ENCODE measurements around the gene CRP.
A peak's percentile ranks its signal among the peaks of the same experiment; 100 is the strongest.

The CRP gene

GRCh38 chr1:159714529-159714928 is at the start of gene CRP:
Gene CRP, minus strand, starts transcription at chr1:159714589. Its CDS starts 104 bp downstream, at chr1:159714485.
- DNase-seq (ENCODE audit: low read depth): no peak
- Histone ChIP-seq H3K4me3 (ENCODE audit: low read length) (no peak within 1 kb of the TSS), H3K4me1 (ENCODE audit: control insufficient read depth, insufficient read depth, low read length) (no peaks in the 10 kb centered on the region), H3K27me3 (replicated peaks; ENCODE audit: control insufficient read depth, insufficient read depth, low read length) (no peaks in the 10 kb centered on the region), H3K9ac (ENCODE audit: low read length) (no peak within 1 kb of the TSS), H3K9me3 (ENCODE audit: control insufficient read depth, low read length) (no peaks in the 10 kb centered on the region), H3K36me3 (ENCODE audit: control insufficient read depth, insufficient read depth, low read length, severe bottlenecking) (no peaks in the 10 kb centered on the region)

- Histone ChIP-seq H3K9me3 (ENCODE audit: control insufficient read depth, low read length) (peaks cover 5% of the 10 kb centered on the region), H3K4me1 (ENCODE audit: control insufficient read depth, insufficient read depth, low read length) (peaks cover 6% of the 10 kb centered on the region), H3K27me3 (replicated peaks; ENCODE audit: control insufficient read depth, insufficient read depth, low read length) (peaks cover 11% of the 10 kb centered on the region), H3K4me3 (ENCODE audit: low read length) (no peak overlapping the region), H3K36me3 (ENCODE audit: control insufficient read depth, insufficient read depth, low read length, severe bottlenecking) (no peaks in the 10 kb centered on the region), H3K9ac (ENCODE audit: low read length) (no peak overlapping the region)
- DNase-seq (ENCODE audit: low read depth): no peak
Measured at GRCh38 chr1:159763686-159764085, 49.3 kb upstream of the CRP start.

- DNase-seq (ENCODE audit: low read depth): peak; percentile 75
- H3K36me3 ChIP-seq (ENCODE audit: control insufficient read depth, insufficient read depth, low read length, severe bottlenecking): no peaks in the 10 kb centered on the region
- no peak overlapping the region for H3K4me3 ChIP-seq (ENCODE audit: low read length)
- H3K27me3 ChIP-seq (replicated peaks; ENCODE audit: control insufficient read depth, insufficient read depth, low read length): no peaks in the 10 kb centered on the region
- H3K9ac ChIP-seq (ENCODE audit: low read length): peak overlapping the region; percentile 75
- H3K4me1 ChIP-seq (ENCODE audit: control insufficient read depth, insufficient read depth, low read length): peaks cover 49% of the 10 kb centered on the region
- no peaks in the 10 kb centered on the region for H3K9me3 ChIP-seq (ENCODE audit: control insufficient read depth, low read length)
Measured at GRCh38 chr1:159756397-159756796, 42.0 kb upstream of the CRP start.

GRCh38 chr1:159755451-159756007 is 41.1 kb upstream of the CRP start:
- Histone ChIP-seq H3K27me3 (replicated peaks; ENCODE audit: control insufficient read depth, insufficient read depth, low read length) (no peaks in the 10 kb centered on the region), H3K4me3 (ENCODE audit: low read length) (no peak overlapping the region), H3K4me1 (ENCODE audit: control insufficient read depth, insufficient read depth, low read length) (peaks cover 55% of the 10 kb centered on the region), H3K9ac (ENCODE audit: low read length) (no peak overlapping the region), H3K9me3 (ENCODE audit: control insufficient read depth, low read length) (no peaks in the 10 kb centered on the region), H3K36me3 (ENCODE audit: control insufficient read depth, insufficient read depth, low read length, severe bottlenecking) (no peaks in the 10 kb centered on the region)
- no peak for DNase-seq (ENCODE audit: low read depth)

- Histone ChIP-seq H3K4me3 (ENCODE audit: low read length) (no peak overlapping the region), H3K9ac (ENCODE audit: low read length) (no peak overlapping the region), H3K4me1 (ENCODE audit: control insufficient read depth, insufficient read depth, low read length) (peaks cover 58% of the 10 kb centered on the region), H3K9me3 (ENCODE audit: control insufficient read depth, low read length) (no peaks in the 10 kb centered on the region), H3K27me3 (replicated peaks; ENCODE audit: control insufficient read depth, insufficient read depth, low read length) (no peaks in the 10 kb centered on the region), H3K36me3 (ENCODE audit: control insufficient read depth, insufficient read depth, low read length, severe bottlenecking) (no peaks in the 10 kb centered on the region)
- no peak for DNase-seq (ENCODE audit: low read depth)
Measured at GRCh38 chr1:159753386-159753785, 39.0 kb upstream of the CRP start.

GRCh38 chr1:159752135-159752580 is 37.8 kb upstream of the CRP start:
- Histone ChIP-seq H3K4me1 (ENCODE audit: control insufficient read depth, insufficient read depth, low read length) (peaks cover 47% of the 10 kb centered on the region), H3K9me3 (ENCODE audit: control insufficient read depth, low read length) (no peaks in the 10 kb centered on the region), H3K36me3 (ENCODE audit: control insufficient read depth, insufficient read depth, low read length, severe bottlenecking) (no peaks in the 10 kb centered on the region), H3K4me3 (ENCODE audit: low read length) (peak overlapping the region; percentile 18), H3K9ac (ENCODE audit: low read length) (no peak overlapping the region), H3K27me3 (replicated peaks; ENCODE audit: control insufficient read depth, insufficient read depth, low read length) (no peaks in the 10 kb centered on the region)
- DNase-seq (ENCODE audit: low read depth): peak; percentile 93

GRCh38 chr1:159751031-159751430 is 36.6 kb upstream of the CRP start:
- Histone ChIP-seq H3K36me3 (ENCODE audit: control insufficient read depth, insufficient read depth, low read length, severe bottlenecking) (no peaks in the 10 kb centered on the region), H3K4me1 (ENCODE audit: control insufficient read depth, insufficient read depth, low read length) (peaks cover 39% of the 10 kb centered on the region), H3K4me3 (ENCODE audit: low read length) (no peak overlapping the region), H3K27me3 (replicated peaks; ENCODE audit: control insufficient read depth, insufficient read depth, low read length) (no peaks in the 10 kb centered on the region), H3K9me3 (ENCODE audit: control insufficient read depth, low read length) (no peaks in the 10 kb centered on the region), H3K9ac (ENCODE audit: low read length) (no peak overlapping the region)
- no peak for DNase-seq (ENCODE audit: low read depth)

- H3K4me3 ChIP-seq (ENCODE audit: low read length): no peak overlapping the region
- H3K9ac ChIP-seq (ENCODE audit: low read length): no peak overlapping the region
- no peaks in the 10 kb centered on the region for H3K36me3 ChIP-seq (ENCODE audit: control insufficient read depth, insufficient read depth, low read length, severe bottlenecking)
- H3K4me1 ChIP-seq (ENCODE audit: control insufficient read depth, insufficient read depth, low read length): peaks cover 35% of the 10 kb centered on the region
- no peaks in the 10 kb centered on the region for H3K27me3 ChIP-seq (replicated peaks; ENCODE audit: control insufficient read depth, insufficient read depth, low read length)
- H3K9me3 ChIP-seq (ENCODE audit: control insufficient read depth, low read length): no peaks in the 10 kb centered on the region
- DNase-seq (ENCODE audit: low read depth): no peak
Measured at GRCh38 chr1:159750621-159751020, 36.2 kb upstream of the CRP start.

GRCh38 chr1:159749630-159750029 is 35.2 kb upstream of the CRP start:
- Histone ChIP-seq H3K9ac (ENCODE audit: low read length) (no peak overlapping the region), H3K9me3 (ENCODE audit: control insufficient read depth, low read length) (no peaks in the 10 kb centered on the region), H3K36me3 (ENCODE audit: control insufficient read depth, insufficient read depth, low read length, severe bottlenecking) (no peaks in the 10 kb centered on the region), H3K4me3 (ENCODE audit: low read length) (no peak overlapping the region), H3K27me3 (replicated peaks; ENCODE audit: control insufficient read depth, insufficient read depth, low read length) (no peaks in the 10 kb centered on the region), H3K4me1 (ENCODE audit: control insufficient read depth, insufficient read depth, low read length) (peaks cover 33% of the 10 kb centered on the region)
- DNase-seq (ENCODE audit: low read depth): no peak

GRCh38 chr1:159748370-159748769 is 34.0 kb upstream of the CRP start:
- H3K9me3 ChIP-seq (ENCODE audit: control insufficient read depth, low read length): no peaks in the 10 kb centered on the region
- no peaks in the 10 kb centered on the region for H3K36me3 ChIP-seq (ENCODE audit: control insufficient read depth, insufficient read depth, low read length, severe bottlenecking)
- no peaks in the 10 kb centered on the region for H3K27me3 ChIP-seq (replicated peaks; ENCODE audit: control insufficient read depth, insufficient read depth, low read length)
- DNase-seq (ENCODE audit: low read depth): no peak
- no peak overlapping the region for H3K4me3 ChIP-seq (ENCODE audit: low read length)
- no peak overlapping the region for H3K9ac ChIP-seq (ENCODE audit: low read length)
- H3K4me1 ChIP-seq (ENCODE audit: control insufficient read depth, insufficient read depth, low read length): peaks cover 28% of the 10 kb centered on the region

GRCh38 chr1:159746666-159747065 is 32.3 kb upstream of the CRP start:
- no peaks in the 10 kb centered on the region for H3K9me3 ChIP-seq (ENCODE audit: control insufficient read depth, low read length)
- no peak overlapping the region for H3K4me3 ChIP-seq (ENCODE audit: low read length)
- H3K4me1 ChIP-seq (ENCODE audit: control insufficient read depth, insufficient read depth, low read length): peaks cover 15% of the 10 kb centered on the region
- no peaks in the 10 kb centered on the region for H3K36me3 ChIP-seq (ENCODE audit: control insufficient read depth, insufficient read depth, low read length, severe bottlenecking)
- H3K27me3 ChIP-seq (replicated peaks; ENCODE audit: control insufficient read depth, insufficient read depth, low read length): no peaks in the 10 kb centered on the region
- peak; percentile 30 for DNase-seq (ENCODE audit: low read depth)
- H3K9ac ChIP-seq (ENCODE audit: low read length): no peak overlapping the region
